ENCODE data around the gene ARIH2. TPM values are rescaled to one million over a fixed set of nuclear protein-coding genes. Genes with fewer than 3 reads are reported as not detected.

The ARIH2 gene
- total and polyA plus RNA-seq, 2 of the 8 experiments (the other 6 are each of a cell fraction or from before 2014, with no cell fraction given) = 72.9 to 136 TPM

DNA sequence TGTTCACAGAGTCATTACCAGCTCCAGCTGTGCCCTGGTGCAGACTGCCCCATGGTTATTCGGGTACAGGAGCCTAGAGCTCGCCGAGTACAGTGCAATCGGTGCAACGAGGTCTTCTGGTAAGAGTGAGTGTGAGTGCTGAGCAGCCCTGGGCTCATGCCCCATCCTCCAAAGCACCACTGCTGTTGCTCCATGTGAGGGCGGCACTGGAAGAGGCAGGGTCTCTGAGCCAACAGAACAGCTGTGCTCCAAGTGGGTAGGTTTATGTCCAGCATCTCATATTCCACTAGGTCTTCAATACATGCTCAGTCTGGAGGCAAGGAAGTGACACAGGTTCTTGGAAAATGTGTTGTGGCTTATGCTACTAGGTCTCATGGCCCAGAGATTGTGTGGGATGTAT is 51.9 kb downstream of the ARIH2 start (continued):
- no peak for TF ChIP-seq SP2 (IDR thresholded peaks at IDR 0.05; ENCODE audit: low read length)
- no peak for TF ChIP-seq CBX8 (IDR thresholded peaks at IDR 0.05; ENCODE audit: borderline replicate concordance, low read depth, low read length)
- TF ChIP-seq FOSL1 (IDR thresholded peaks at IDR 0.05; ENCODE audit: insufficient read depth, low read depth, low read length) = no peak

Data from H1 (cell line).